NCI-H146 (cell line): ENCODE results near the gene DGKH.
"Not testable (repeated sequence)": the region's sequence is repeated elsewhere in the genome, so short reads cannot be mapped to it uniquely, and the experiment has no call there.

Experiments used
- DNase-seq: peaks from one replicate; lab custom pipeline; 2025; lab: John Stamatoyannopoulos, UW

DGKH gene

DNA sequence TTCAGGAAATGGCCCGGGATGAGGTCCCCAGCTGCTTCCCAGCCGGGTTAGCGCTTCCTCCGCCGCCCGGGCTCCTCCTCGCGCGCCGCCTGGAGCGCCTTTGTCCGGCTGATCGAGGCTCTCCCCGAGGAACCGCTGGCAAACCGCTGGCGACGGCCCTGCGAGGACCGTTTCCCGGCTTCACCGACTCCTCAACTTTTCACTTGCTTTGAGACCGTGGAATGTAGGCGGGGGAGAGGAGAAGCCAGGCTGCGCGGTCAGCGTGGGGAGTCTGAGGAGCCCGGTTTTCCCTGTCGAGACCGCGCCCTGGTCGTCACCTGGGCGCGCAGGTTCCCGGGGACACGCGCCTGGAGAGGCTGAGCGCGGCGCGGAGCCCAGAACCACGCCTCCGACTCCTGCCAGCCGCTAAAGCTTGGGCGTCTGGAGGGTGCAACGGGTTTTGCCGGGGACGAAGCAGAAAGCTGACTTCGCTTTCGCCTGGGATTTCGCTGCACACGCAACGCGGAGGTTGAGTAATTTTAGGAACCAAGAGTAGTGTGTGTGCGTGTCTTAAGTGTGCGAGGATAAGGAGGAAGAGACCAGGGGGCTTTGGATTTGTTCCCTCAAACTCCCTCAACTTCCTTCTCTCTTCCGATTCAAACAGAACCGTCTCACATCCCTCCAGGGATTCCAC lies 7.3 kb upstream of the DGKH start:
- DNase-seq, result peak; percentile 77

DNA sequence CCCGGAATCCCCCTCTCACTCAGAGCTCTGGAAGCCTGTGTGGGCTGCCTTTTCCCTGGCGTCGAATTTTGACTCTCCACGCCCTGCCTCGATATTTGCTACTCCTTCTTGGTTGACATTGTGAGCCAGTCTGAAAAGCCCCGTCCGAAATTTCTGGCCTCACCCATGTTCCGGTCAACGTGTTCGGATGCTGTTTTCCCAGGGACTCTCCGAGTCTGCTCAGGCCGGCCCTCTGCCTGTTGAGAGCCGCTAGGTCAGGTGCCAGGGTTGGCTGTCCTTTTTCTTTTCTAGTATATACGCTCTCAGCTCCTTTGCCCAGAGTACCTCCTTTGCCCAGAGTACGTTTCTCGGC lies 6.8 kb upstream of the DGKH start:
- DNase-seq, result peak; percentile 47

DNA sequence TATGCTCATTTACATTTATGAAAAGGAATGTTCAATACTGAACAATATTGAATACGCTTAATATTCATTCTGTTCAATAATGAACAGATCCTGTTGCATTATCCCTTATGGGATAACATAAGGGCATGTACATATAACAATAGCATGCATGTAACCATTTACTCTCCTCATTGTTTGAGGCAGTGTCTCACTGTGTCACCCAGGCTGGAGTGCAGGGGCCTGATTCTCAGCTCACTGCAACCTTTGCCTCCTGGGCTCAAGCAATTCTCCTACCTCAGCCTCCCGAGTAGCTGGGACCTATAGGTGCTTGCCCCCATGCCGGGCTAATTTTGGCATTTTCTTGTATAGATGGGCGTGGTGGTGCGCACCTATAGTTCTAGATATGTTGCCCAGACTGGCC lies 4.8 kb upstream of the DGKH start:
- DNase-seq, result no peak

GRCh38 chr13:42046448-42046847 lies 2.0 kb upstream of the DGKH start:
- DNase-seq, result no peak

- peak; percentile 61 for DNase-seq
Observed at GRCh38 chr13:42047561-42048341, 697 bp upstream of the DGKH start.

- DNase-seq, result peak; percentile 92
Observed at GRCh38 chr13:42048684-42049453, 421 bp downstream of the DGKH start.

- peak; percentile 85 for DNase-seq
Observed at GRCh38 chr13:42049454-42049813, 986 bp downstream of the DGKH start.

GRCh38 chr13:42054798-42055499 lies 6.5 kb downstream of the DGKH start:
- no peak for DNase-seq

DNA sequence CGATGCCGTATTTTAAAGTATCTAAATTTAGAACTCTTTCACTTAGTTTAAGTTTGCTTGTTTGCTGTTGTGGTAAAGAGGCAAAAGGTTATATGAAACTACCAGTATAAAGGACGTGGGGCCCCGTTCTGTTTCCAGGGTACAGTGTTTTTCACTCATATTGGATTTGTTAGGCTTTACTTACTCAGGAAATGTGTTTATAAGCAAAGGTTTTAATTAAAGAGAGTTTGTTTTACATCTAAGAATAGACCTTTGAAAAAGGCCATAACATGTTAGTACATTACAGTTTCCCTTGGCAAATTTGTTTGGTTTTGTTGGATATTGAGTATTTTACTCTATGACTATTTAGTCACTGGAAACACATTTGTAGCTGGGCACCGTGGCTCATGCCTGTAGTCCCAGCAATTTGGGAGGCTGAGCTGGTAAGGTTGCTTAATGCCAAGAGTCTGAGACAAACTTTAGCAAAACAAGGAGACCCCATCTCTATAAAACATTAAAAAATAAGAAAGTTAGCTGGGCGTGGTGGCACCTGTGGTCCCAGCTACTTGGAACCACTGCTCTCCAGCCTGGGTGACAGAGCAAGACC lies 7.1 kb downstream of the DGKH start:
- no peak for DNase-seq

DNA sequence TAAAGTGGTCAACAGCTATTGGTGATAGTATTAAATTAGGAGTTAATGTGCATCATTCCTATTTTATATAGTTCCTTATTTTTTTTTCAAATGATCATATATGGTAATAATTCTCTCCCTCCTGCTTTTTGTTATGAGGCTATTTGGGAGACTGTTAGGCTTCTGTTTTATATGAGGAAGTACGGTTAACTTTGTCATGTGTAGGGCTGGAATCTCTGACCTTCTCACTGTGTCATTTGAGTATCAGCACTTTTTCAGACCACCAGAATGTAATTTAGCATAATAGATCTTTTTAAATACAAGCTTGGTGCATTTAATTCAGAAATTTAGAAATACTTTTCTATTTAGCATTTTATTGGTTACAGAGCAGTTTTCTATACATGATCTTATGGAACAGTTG lies 7.7 kb downstream of the DGKH start:
- no peak for DNase-seq

DNA sequence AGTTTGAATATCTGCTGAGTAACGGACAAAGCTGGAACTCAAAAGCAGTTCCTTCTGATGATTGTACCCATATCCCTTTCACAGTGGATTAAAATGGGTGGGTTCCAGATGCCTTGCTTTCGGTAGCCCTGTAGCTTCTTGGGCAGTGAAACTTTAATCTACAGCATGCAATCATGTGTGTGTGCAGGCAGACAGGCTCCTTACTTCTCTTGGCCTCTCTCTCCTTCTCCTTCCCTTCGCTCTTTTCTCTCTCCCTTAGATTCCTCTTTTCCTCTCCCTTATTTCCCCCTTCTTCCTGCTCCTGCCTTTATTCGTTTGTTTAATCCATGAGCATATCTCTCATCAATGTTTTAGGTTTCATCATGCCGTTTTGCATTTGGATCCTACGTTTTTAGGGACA lies 8.1 kb downstream of the DGKH start:
- DNase-seq, result no peak

DNA sequence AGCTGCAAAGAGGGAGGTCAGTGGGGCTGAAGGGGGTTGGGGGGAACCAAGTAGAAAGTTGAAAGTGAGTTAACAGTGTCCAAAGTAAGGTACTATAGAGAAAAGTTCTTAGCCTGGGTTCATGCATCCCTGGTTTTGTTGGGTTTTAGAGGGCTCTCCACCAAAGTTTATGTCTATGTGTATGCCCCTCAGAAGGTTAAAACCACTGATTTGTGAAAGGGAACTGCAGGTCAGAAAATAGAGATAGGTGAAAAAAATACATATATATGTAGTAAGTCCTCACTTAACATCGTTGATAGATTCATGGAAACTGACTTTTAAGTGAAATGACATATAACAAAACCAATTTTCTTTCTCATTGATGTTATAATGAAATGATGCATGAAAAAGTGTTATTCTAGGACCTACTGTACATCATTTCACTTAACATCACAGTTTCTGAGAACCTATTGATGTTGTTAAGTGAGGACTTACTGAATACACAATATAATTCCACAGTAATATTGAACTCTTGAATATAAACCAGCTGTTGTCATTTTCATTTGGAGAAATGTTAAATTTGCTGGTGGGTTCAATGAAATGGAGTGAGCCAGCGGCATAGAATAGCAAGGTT lies 9.6 kb downstream of the DGKH start:
- DNase-seq, result no peak

DNA sequence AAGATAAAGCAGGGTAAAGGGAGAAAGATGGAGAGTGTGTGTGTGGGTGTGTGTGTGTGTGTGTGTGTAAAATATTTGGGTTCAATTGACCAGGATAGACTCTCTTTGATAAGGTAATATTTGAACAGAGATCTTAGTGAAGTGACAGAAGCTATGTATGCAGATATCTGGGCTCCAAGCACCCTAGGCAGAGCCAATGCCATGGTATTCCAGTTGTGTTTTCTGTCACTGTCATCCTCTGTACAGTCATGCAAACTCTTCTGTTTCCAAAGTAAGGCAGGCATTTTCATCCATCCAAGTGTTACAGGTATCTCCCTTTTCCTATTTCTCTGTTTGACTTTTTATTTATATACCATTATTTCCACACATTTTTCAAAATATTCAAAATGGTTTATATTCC lies 13.5 kb downstream of the DGKH start:
- no peak for DNase-seq

DNA sequence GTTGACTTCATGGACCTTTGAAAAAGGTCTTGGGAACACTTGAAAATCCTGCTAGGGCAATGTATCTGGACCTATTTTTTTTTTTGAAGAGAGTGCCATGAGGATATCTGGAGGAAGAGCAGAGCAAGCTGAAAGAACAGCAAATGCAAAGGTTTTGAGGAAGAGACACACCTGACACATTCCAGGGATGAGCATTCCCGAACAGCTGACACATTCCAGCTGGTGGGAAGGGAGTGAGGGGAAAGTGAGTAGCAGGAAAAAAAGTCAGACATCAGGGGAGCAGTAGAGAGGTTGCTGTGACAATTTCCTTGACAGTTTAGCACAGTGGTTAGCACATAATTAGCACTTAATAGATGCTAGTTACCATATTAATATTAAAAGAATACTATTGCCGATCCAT lies 14.7 kb downstream of the DGKH start:
- DNase-seq, result no peak

DNA sequence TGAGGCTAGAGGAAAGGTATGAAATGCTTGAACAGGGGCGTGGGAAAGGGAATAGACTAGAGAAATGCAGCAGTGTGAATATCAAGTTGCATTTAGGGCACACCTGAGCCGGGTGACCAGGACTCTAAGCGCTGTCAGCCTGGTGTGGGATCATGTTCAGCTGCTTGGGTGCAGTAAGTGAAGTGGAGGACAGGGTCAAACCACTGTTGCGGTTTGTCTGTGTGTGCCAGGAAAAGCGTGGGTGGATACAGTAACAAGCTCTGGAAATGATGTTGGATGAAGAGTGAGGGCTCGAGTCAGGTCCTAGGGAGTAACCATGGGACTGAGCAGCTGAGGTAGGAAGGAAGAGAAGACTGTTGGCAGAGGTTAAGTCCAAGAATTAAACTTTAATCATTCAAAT lies 15.8 kb downstream of the DGKH start:
- no peak for DNase-seq

DNA sequence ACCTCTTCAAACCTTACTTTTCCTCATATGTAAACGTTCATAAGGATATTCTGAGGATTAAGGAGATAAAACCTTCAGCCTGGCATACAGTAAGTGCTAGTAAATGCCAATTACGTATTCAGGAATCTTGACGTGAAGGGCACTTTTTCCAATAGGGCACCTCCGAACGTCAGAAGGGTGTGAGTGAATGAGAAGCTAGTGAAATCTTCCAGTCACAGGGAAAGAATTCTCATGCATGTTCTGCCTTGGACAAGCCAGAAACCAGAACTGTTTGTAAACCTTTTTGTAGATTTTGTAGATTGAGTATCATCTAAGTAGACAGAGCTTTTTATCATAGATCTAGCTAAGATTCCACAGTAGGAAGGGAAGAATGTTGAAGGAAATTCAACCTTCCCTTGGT lies 16.5 kb downstream of the DGKH start:
- DNase-seq, result no peak

GRCh38 chr13:42065414-42065813 lies 17.0 kb downstream of the DGKH start:
- DNase-seq, result no peak

DNA sequence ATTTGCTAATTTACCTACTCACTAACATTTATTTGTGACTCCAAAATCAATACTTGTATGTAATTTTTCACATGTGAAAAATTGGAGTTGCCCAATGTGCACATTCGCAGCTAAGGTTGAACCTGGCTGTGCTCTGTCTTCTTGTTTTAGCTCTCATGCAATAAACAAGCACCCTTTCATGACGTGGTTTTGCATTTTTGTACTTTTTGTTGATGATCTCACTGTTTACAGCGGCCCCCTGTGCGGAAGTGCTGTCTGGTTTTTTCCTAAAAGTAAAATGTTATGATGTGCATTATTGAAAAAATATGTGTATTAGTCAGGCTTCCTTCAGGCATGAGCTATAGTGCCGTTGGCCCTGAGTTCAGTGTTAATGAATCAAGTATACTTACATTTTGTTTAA lies 18.1 kb downstream of the DGKH start:
- DNase-seq, result no peak

DNA sequence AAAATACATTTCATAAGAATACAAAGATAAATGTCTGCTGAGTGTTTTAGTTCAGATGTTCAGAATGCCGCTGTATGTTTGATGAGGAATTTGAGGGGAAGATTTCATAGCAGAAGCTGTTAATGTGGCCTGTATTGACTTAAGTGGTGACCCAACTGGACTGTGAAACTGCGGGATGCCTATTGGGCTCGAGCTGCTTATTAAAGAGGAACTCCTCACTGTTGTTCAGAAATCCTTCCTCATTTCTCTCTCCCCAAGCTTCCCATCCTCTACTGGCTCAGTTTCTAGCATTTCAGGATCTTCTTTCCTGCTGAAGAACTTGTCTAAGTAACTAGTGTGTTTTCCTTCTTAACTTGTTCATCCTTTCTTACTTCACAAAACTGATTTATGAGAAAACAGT lies 20.4 kb downstream of the DGKH start:
- DNase-seq, result no peak

GRCh38 chr13:42070599-42070998 lies 22.2 kb downstream of the DGKH start:
- not testable (repeated sequence) for DNase-seq

DNA sequence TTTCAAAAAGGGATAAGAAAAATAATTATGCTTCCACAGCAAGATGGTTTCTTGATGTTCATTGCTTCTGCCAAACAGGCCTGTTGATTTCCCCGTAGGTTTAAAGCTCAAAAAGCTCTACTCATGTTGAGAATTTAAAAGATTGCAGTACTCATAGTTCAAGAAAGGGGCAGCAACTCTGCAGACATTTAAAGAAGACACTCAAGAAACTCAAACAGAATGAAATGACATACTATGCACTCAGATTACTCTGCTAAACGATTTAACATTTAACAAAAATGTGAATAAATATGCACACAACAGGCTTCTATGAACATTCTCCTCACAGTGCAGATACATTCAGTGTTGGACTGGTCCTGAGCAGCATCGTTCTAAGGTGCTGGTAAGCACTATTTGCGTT lies 22.7 kb downstream of the DGKH start:
- DNase-seq, result not testable (repeated sequence)
